NCI-H446 (cell line): ENCODE data around the gene TJP3.
"Not testable (repeated sequence)": the region's sequence is repeated elsewhere in the genome, so short reads cannot be mapped to it uniquely, and the experiment has no call there.

Experiments used
- DNase-seq, 2 experiments: peaks; one replicate each; lab custom pipeline; 2025; lab: John Stamatoyannopoulos, UW

Gene TJP3

GRCh38 chr19:3743486-3743885 is 35.3 kb downstream of the TJP3 start:
- peak in 1 of 2 experiments; percentile 29 for DNase-seq

DNA sequence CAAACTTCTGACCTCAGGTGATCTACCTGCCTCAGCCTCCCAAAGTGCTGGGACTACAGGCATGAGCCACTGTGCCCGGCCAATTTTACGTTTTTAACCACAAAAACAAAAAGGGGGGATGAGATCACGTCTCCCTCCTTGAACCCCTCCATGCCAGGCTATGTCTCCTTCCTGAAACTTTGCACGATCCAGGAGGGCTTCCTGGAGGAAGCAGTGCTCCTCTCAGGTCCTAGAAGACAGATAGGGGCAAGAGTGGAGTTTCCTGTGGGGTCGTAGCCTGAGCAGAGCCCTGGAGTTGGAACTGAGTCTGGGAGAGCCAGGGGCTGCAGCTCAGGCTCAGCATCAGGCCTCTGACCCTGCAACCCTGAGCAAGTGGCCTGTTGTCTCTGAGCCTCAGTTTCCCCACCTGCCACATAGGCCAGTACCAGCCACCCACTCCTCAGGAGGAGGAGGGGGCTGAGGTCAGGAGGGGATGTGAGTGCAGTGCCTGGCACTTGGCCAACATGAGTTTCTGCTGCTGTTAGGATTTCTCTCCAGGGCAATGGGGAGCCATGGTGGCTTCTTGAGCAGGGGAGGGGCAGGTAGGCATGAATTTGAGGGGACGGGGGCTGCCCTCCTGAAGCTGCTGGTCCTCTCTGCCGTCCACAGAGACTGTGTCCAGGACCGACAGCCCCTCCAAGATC is 37.3 kb downstream of the TJP3 start:
- DNase-seq: no peak

GRCh38 chr19:3746371-3747056 is 38.3 kb downstream of the TJP3 start:
- DNase-seq: no peak

DNA sequence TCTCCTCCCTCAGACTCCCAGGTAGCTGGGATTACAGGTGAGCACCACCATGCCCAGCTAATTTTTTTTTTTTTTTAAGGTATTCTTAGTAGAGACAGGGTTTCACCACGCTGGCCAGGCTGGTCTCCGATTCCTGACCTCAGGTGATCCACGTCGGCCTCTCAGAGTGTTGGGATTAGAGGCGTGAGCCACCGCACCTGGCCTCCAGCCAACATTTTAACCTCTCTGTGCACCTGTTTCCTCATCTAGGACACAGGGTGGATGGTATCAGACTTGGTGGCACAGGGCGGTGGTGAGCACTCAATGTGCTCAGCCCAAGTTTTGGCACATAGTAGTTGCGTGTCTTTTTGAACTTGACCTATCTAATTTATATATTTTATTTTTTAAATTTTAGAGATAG is 40.8 kb downstream of the TJP3 start:
- DNase-seq: no peak

DNA sequence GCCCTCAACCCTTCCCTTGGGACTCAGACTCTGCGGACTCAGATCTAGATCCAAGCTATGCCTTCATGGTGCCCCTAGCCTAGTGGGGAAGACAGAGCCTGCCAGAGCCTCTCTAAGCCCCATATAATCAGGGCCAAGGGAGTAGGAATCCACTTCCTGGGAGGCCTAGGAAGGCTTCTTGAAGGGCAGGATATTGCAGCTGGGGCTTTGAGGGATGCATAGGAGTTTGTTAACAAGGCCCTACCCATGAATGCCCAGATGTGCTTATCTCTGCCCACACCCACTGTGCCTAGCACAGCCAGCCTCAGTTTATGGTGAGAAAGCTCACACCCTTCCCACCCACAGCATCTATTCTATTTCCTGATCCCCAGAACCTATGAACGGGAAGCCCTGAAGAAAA is 42.0 kb downstream of the TJP3 start:
- no peak for DNase-seq

DNA sequence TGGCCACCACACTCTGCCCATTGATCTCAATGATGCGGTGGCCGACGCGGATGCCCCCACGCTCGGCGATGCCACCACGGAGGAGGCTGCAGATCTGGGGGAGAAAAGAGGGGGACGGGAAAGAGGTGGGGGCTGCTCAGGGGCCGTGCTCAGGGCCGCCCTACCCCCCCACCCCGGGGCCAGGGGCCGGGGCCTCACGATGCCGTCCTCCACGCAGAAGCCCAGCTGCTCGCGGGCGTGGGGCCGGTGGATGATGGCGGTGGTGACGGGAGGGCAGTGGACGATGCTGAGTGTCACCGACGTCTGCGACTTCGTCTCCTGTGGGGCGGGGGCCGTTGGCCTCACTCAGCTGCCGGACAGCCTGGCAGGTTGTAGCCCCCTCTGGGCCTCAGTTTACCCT is 43.1 kb downstream of the TJP3 start:
- no peak for DNase-seq

DNA sequence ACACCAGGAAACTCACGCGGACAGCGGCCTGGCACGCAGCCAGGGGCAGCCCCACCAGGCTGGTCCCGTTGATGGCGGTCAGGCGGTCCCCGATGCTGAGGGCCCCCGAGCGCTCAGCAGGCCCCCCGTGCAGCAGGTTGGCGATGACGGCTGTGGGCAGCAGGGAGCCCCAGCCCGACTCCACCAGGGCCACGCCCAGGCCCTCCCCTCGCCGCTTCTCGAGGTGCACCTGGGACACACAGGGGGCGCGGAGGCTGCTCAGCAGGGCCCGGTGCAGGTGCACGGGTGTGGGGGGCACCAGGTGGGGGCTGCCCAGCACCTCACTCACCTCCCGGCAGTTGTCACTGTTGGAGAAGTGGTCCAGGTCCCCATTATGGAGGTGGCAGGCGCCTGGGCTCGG is 44.3 kb downstream of the TJP3 start:
- no peak for DNase-seq

DNA sequence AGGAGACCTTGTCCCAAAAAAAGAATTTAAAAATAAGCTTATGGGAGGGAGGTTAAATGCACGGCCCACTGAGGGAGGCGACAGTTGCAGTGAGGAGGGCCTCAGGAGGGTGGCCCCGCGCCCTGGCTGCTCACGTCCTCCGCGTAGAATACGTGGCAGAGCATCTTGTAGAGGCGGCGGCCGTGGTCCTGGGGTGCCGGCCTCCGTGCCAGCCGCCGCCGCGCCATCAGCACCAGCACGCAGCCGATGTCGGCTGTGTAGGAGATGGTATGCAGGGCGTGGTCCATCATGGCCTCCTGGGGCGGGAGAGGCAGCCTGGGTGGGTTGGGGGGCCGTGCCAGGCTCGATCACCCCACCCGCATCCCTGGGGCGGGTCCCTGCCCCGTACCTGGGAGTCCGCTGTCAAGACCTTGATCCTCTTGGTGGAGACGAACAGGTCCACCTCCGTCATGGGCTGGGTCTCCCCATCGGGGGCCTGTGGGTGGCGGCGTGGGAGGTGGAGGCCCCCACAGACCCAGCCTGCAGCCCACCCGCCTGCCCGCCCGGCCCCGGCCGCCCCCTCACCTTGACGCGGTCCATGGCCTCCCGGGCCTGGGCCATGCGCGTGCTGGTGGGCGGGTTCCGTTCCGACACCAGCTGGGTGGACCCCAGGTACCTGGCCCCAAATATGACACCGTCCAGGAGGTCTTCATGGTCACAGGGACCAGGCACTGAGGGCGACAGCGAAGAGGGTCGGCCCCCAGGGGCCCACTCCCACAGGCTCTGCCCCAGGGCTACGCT is 45.6 kb downstream of the TJP3 start:
- no peak for DNase-seq

- DNase-seq: not testable (repeated sequence)
These were observed 49.5 kb downstream of the TJP3 start for GRCh38 chr19:3757705-3758104.

DNA sequence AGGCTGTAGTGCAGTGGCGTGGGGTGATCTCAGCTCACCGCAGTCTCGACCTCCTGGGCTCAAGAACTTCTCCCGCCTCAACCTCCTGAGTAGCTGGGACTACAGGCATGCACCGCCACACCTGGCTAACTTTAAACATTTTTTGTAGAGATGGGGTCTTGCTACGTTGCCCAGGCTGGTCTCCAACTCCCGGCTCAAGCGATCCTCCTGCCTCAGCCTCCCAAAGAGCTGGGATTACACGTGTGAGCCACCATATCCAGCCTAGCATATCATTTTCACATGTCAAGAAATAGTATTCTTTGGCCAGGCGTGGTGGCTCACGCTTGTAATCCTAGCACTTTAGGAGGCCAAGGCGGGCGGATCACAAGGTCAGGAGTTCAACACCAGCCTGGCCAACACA is 50.1 kb downstream of the TJP3 start:
- DNase-seq: not testable (repeated sequence)

DNA sequence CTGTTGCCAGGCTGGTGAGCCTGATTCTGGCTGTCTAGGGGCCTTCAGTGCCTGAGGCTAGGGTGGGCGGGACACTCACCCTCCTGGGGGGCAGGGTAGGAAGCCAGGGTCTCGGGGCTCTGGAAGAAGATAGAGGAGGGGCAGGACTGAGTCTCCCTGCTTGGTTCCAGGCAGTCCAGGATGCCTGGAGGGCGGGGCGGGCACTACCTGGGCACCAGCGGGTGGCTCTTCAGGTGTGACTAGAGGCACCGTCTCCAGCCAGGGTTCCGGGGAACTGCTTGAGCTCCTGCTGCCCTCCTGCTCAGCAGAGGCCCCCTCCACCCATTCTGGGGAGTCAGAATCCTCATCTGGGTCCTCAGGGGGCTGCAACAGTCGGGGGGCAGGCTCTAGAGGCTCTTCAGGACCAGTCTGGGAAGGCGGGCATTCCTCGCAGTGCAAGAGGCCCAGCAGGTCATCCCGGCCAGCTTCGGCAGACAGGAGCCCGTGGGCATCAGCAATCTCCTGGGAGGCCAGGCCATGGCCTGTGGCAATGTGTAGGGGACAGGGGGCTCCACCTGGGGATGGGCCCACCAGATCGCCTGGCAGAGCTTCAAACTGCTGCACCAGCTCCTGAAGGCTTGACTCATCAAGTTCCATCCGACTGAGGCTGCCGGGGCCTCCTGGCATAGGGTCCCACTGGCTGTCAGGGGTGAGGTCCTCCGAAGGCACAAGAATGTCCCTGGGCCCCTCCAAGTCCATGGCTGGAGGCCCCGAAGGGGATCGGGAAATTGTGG is 51.5 kb downstream of the TJP3 start:
- no peak for DNase-seq

GRCh38 chr19:3760871-3761361 is 52.7 kb downstream of the TJP3 start:
- DNase-seq: peak in 1 of 2 experiments; percentile 31

DNA sequence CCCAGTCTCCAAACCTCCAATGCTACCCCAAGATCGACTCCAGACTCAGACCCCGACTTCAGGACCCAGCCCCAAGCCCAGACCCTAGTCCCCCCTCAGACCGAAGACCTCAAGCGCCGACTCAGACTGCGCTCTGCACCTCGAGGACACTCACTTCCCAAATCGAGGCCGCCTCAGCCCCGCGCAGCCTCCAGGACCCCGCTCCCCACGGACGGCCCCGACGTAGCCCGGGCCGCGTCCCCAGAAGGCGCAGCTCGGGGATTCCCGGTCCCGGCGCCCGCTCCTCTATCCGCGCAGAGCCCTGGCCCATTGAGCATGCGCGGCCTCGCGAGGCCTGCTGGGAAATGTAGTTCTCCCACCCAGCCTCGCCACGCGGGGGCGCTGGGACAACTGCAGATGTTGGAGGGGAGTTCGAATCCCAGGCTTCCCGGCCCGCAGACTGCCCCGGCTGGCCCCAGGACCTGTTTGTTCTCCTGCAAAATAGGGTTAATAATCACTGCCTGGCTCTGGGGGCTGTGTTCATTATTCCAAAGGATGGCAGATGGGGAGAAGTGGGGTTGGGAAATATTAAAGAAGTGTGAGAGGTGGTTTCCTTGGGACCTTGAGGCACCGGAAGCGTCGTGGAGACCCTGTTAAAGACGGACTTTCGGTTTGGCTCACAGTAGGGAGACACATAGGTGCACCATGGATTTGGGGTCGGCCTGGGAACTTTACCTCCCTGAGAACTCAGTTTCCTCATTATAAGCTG is 53.4 kb downstream of the TJP3 start, which contains the start of gene APBA3:
Gene APBA3 (minus strand): TSS at position 311 of the 748 bp plus-strand sequence. CDS start 1,428 bp downstream, outside the sequence.
- peak; percentile 94 to 96 for DNase-seq

DNA sequence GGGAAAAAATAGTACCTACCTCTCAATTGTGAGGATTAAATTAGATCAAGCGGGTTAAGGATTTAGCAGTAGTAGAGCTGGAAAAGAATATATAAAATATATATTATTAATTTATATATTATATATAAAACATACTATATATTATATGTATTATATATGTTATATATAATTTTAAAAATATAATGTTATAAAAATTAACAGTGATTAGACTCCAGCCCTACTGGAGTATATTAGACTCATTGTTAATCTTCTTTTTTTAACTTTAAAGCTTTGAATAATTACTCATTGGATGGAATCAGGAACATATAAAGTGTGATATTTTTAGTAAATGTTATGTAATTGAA is 53.9 kb downstream of the TJP3 start:
- no peak for DNase-seq

DNA sequence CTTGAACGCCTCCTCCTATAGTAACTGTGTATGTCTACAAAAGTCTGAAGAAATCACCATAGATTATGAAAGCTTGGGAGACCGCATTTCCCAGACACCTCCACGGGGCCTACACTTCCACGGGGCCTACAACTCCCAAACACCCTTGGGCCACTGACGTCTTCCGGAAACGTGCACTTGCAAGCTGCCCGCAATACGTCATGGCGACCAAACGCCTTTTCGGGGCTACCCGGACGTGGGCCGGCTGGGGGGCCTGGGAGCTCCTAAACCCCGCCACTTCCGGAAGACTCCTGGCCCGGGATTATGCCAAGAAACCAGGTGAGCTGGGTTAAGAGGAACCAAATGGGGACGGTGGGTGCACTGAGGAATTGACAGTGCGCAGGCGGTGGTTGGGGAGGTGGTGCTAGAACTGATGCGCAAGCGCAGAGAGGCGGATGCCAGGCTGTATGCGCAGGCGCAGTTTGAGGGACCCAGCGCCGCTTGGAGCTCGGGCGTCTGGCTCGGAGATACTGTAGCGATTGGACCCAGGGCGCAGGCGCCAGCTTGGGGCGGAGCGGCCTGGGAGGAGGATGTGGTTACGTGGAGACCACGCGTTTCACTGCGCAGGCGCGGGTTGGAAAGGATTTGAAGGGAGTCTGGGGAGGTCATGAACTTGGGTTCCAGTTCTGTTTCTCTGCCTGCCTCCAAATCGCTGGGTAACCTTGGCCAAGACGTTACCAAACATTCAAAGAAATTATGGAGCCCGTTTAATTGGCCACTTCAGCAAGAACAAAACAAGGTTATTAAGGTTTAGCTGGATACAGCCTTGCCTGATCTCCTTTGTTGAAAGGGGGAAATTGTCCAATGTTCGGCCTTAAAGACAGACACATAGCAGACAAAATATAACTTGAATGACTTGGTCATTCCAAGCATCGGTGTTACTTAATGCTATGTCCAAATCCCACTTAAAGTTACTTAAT is 54.6 kb downstream of the TJP3 start, which contains the start of gene MRPL54:
Gene MRPL54 (plus strand): TSS at position 182 of the 959 bp plus-strand sequence. CDS start 19 bp downstream, at position 201.
- peak; percentile 99 to 100 for DNase-seq

DNA sequence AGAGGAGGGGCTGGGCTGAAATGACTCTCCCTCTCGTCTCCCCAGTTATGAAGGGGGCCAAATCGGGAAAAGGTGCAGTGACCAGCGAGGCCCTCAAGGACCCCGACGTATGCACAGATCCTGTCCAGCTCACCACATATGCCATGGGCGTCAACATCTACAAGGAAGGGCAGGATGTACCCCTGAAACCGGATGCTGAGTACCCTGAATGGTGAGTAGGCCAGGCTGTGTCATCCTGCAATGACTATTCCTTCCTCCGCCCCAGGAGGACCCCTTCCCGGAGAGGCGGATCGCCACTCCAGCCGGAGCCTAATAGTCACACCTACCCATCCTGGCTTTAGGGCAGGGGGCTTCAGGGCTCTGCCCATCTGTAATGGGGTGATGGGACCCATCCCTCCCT is 56.9 kb downstream of the TJP3 start:
- DNase-seq: no peak

- DNase-seq: not testable (repeated sequence)
These were observed 57.6 kb downstream of the TJP3 start for GRCh38 chr19:3765757-3766156.

GRCh38 chr19:3766520-3766919 is 58.3 kb downstream of the TJP3 start:
- no peak for DNase-seq

DNA sequence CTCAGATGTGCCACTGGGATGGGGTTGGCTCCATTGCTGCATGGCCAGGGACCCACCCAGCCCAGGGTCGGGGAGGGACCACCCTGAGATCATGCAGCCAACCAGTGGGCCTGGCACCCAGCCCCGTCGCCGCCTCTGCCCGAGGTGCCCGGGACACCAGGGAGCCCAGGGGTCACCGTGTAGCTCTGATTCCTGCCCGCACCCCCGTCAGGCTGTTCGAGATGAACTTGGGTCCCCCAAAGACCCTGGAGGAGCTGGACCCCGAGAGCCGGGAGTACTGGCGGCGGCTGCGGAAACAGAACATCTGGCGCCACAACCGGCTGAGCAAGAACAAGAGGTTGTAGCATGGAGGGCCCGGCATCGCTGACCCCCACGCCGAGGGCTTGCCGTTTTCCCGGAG is 58.9 kb downstream of the TJP3 start:
- no peak for DNase-seq
